ENCODE results near the gene VPS39. TPM values are rescaled to one million over a fixed set of nuclear protein-coding genes. Genes with fewer than 3 reads are reported as not detected.
A peak's percentile ranks its signal among the peaks of the same experiment; 100 is the strongest.

Gene VPS39
- total RNA-seq, 3 donors from 2014 or later (not counting 1 experiment from before 2014, with no cell fraction given) = 104 to 115 (median 112) TPM

- Histone ChIP-seq H3K27me3 (ENCODE audit: control insufficient read depth, insufficient read depth, low read length) (no peaks in the 10 kb centered on the region), H3K4me1 (ENCODE audit: control insufficient read depth, insufficient read depth, low read length) (no peaks in the 10 kb centered on the region), H3K4me3 (ENCODE audit: low read length) (no peak overlapping the region), H3K27ac (ENCODE audit: low read length) (no peak overlapping the region), H3K36me3 (ENCODE audit: control insufficient read depth, insufficient read depth, low read length) (no peaks in the 10 kb centered on the region), H3K9me3 (ENCODE audit: control insufficient read depth, insufficient read depth, low read length) (no peaks in the 10 kb centered on the region)
- ATAC-seq (no peak), DNase-seq (no peak)
- Mint-ChIP-seq H3K36me3 (no peaks in the 10 kb centered on the region), H3K27me3 (ENCODE audit: low read depth in 2 of 2) (no peaks in the 10 kb centered on the region), H3K4me1 (no peaks in the 10 kb centered on the region), H3K4me3 (no peak overlapping the region), H3K9me3 (no peaks in the 10 kb centered on the region), H3K27ac (no peak overlapping the region)
- 85% methylated on average over 10 of the region's 11 CpGs for WGBS (ENCODE audit: insufficient coverage)
- intact Hi-C loops (cut with micrococcal nuclease) = no loop called here
- TF ChIP-seq CTCF (IDR thresholded peaks at IDR 0.05) = no peak
Observed at GRCh38 chr15:42152921-42153698, 55.0 kb downstream of the VPS39 start.

- no peak overlapping the region for H3K27ac ChIP-seq (ENCODE audit: low read length)
- no peaks in the 10 kb centered on the region for H3K9me3 ChIP-seq (ENCODE audit: control insufficient read depth, insufficient read depth, low read length)
- H3K9me3 Mint-ChIP-seq = no peaks in the 10 kb centered on the region
- intact Hi-C loops (cut with micrococcal nuclease) = no loop called here
- no peaks in the 10 kb centered on the region for H3K36me3 ChIP-seq (ENCODE audit: control insufficient read depth, insufficient read depth, low read length)
- no peaks in the 10 kb centered on the region for H3K27me3 ChIP-seq (ENCODE audit: control insufficient read depth, insufficient read depth, low read length)
- H3K4me1 Mint-ChIP-seq = no peaks in the 10 kb centered on the region
- no peak overlapping the region for H3K4me3 Mint-ChIP-seq
- no peaks in the 10 kb centered on the region for H3K4me1 ChIP-seq (ENCODE audit: control insufficient read depth, insufficient read depth, low read length)
- TF ChIP-seq CTCF (IDR thresholded peaks at IDR 0.05) = no peak
- 93% methylated on average over 14 of the region's 14 CpGs for WGBS (ENCODE audit: insufficient coverage)
- no peaks in the 10 kb centered on the region for H3K27me3 Mint-ChIP-seq (ENCODE audit: low read depth in 2 of 2)
- no peaks in the 10 kb centered on the region for H3K36me3 Mint-ChIP-seq
- peak in 1 of 3 donors; percentile 31 for ATAC-seq
- no peak overlapping the region for H3K4me3 ChIP-seq (ENCODE audit: low read length)
- DNase-seq = no peak
- H3K27ac Mint-ChIP-seq = peak overlapping the region in 1 of 2 donors; percentile 17
Observed at GRCh38 chr15:42152196-42152920, 55.7 kb downstream of the VPS39 start.

- no peaks in the 10 kb centered on the region for H3K27me3 ChIP-seq (ENCODE audit: control insufficient read depth, insufficient read depth, low read length)
- no peak overlapping the region for H3K4me3 ChIP-seq (ENCODE audit: low read length)
- DNase-seq = no peak
- no peaks in the 10 kb centered on the region for H3K4me1 ChIP-seq (ENCODE audit: control insufficient read depth, insufficient read depth, low read length)
- no peak for ATAC-seq
- 92% methylated on average over 4 of the region's 4 CpGs for WGBS (ENCODE audit: insufficient coverage)
- no peaks in the 10 kb centered on the region for H3K9me3 ChIP-seq (ENCODE audit: control insufficient read depth, insufficient read depth, low read length)
- no peak overlapping the region for H3K27ac ChIP-seq (ENCODE audit: low read length)
- Mint-ChIP-seq H3K4me3 (no peak overlapping the region), H3K9me3 (no peaks in the 10 kb centered on the region), H3K4me1 (no peaks in the 10 kb centered on the region), H3K27ac (no peak overlapping the region), H3K36me3 (no peaks in the 10 kb centered on the region), H3K27me3 (ENCODE audit: low read depth in 2 of 2) (no peaks in the 10 kb centered on the region)
- TF ChIP-seq CTCF (IDR thresholded peaks at IDR 0.05) = no peak
- no peaks in the 10 kb centered on the region for H3K36me3 ChIP-seq (ENCODE audit: control insufficient read depth, insufficient read depth, low read length)
- intact Hi-C loops (cut with micrococcal nuclease) = no loop called here
Observed at GRCh38 chr15:42151736-42152135, 56.4 kb downstream of the VPS39 start.
